H1 (cell line): ENCODE results near the gene FBXL17. TPM values are rescaled to one million over a fixed set of nuclear protein-coding genes. Genes with fewer than 3 reads are reported as not detected.

ENCODE experiments used
- CTCF ChIA-PET: fragments of 300-600 bp; sonication (Branson Sonifier 250); formaldehyde crosslinking; loops from one replicate; lab custom pipeline; 2021; ENCODE audit not compliant: partially characterized antibody; lab: Charles Lee
- POLR2A ChIA-PET: fragments of 300-600 bp; sonication (Branson Sonifier 250); formaldehyde crosslinking; loops from one replicate; lab custom pipeline; 2021; ENCODE audit warnings: inconsistent platforms; ENCODE audit not compliant: partially characterized antibody; lab: Charles Lee
- DNase-seq, 2 experiments: peaks; one replicate each; pipeline versions ENCODE4 v3.0.0 to v3.0.0-alpha.2; 2010 to 2022; ENCODE audit warnings: low spot score in 2 of 2, low read depth in 1 of 2, mixed read lengths in 1 of 2
- FAIRE-seq: peaks from 2 replicates; lab custom pipeline; 2011; peaks lifted over from hg19 to GRCh38; lab: Jason Lieb, UNC
- H2AFZ ChIP-seq: 2 replicates; pipeline ENCODE4 v1.8.1; 2012; ENCODE audit warnings: low read length, inconsistent platforms
- H2AK5ac ChIP-seq: 2 replicates; pipeline ENCODE4 v1.6.1; 2013; ENCODE audit warnings: low read depth, low read length
- H2BK120ac ChIP-seq: replicated peaks from 2 replicates; pipeline ENCODE3; 2013; ENCODE audit warnings: low read depth, low read length, inconsistent platforms
- H2BK12ac ChIP-seq: 2 replicates; pipeline ENCODE4 v1.6.1; 2013; ENCODE audit warnings: low read depth, low read length
- H2BK15ac ChIP-seq: 2 replicates; pipeline ENCODE4 v1.6.1; 2013; ENCODE audit warnings: low read length
- H2BK20ac ChIP-seq: 2 replicates; pipeline ENCODE4 v1.6.1; 2013; ENCODE audit warnings: low read length
- H2BK5ac ChIP-seq: 2 replicates; pipeline ENCODE4 v1.6.1; 2013; ENCODE audit warnings: low read depth, low read length
- H3K14ac ChIP-seq: 2 replicates; pipeline ENCODE4 v1.6.1; 2013; ENCODE audit warnings: inconsistent platforms; ENCODE audit not compliant: insufficient read length
- H3K18ac ChIP-seq: 2 replicates; pipeline ENCODE4 v1.6.1; 2013; ENCODE audit warnings: low read length; ENCODE audit errors: extremely low read depth
- H3K23ac ChIP-seq: 2 replicates; pipeline ENCODE4 v1.6.1; 2013; ENCODE audit warnings: inconsistent platforms; ENCODE audit not compliant: insufficient read length
- H3K23me2 ChIP-seq: 2 replicates; pipeline ENCODE4 v1.6.1; 2013; ENCODE audit warnings: low read depth, low read length
- H3K27ac ChIP-seq: 2 replicates; pipeline ENCODE4 v1.6.1; 2011; ENCODE audit warnings: low read depth, low read length, inconsistent platforms
- H3K27me3 ChIP-seq, 4 experiments: replicated peaks in 1 of 4; 1 replicate in 1 of 4; 2 replicates in 3 of 4; pipeline versions ENCODE4 v1.6.1 to v1.8.1; 2011 to 2013; ENCODE audit warnings: low read length in 3 of 4, mild to moderate bottlenecking in 3 of 4, inconsistent platforms in 2 of 4, mixed read lengths in 2 of 4, moderate library complexity in 1 of 4; ENCODE audit not compliant: control insufficient read depth in 3 of 4, insufficient read depth in 3 of 4; ENCODE audit errors: extremely low read depth in 1 of 4
- H3K36me3 ChIP-seq, 4 experiments: 2 replicates each; pipeline versions ENCODE4 v1.6.1 to v1.8.1; 2011 to 2013; ENCODE audit warnings: mild to moderate bottlenecking in 4 of 4, low read length in 3 of 4, moderate library complexity in 2 of 4, control low read depth in 1 of 4, inconsistent platforms in 1 of 4; ENCODE audit not compliant: insufficient read depth in 4 of 4, control insufficient read depth in 2 of 4
- H3K4ac ChIP-seq: replicated peaks from 2 replicates; pipeline ENCODE3; 2013; ENCODE audit warnings: low read length, low read depth, mixed read lengths, inconsistent platforms; ENCODE audit not compliant: insufficient read length
- H3K4me1 ChIP-seq, 4 experiments: replicated peaks in 1 of 4; 1 replicate in 1 of 4; 2 replicates in 3 of 4; pipeline versions ENCODE4 v1.6.1 to v1.8.1; 2011 to 2013; ENCODE audit warnings: low read length in 3 of 4, inconsistent platforms in 2 of 4, mixed read lengths in 1 of 4; ENCODE audit not compliant: insufficient read depth in 4 of 4, control insufficient read depth in 3 of 4
- H3K4me2 ChIP-seq, 2 experiments: 2 replicates each; pipeline versions ENCODE4 v1.6.1 to v1.8.1; 2011 to 2013; ENCODE audit warnings: low read depth in 2 of 2, low read length in 2 of 2, control low read depth in 1 of 2, inconsistent platforms in 1 of 2, mild to moderate bottlenecking in 1 of 2; ENCODE audit not compliant: insufficient read depth in 1 of 2
- H3K4me3 ChIP-seq, 4 experiments: fragments of 200-600, 300-600 bp in 1 of 4; sonication (generic), shearing (Covaris generic), sonication (Bioruptor Twin) in 1 of 4; 2 replicates each; pipeline versions ENCODE4 v1.5.1 to v1.8.1; 2011 to 2016; ENCODE audit warnings: low read length in 4 of 4, low read depth in 3 of 4, control low read depth in 2 of 4, inconsistent platforms in 2 of 4, mild to moderate bottlenecking in 2 of 4, mixed read lengths in 1 of 4, moderate library complexity in 1 of 4; ENCODE audit not compliant: insufficient read depth in 2 of 4; ENCODE audit errors: extremely low read depth in 1 of 4
- H3K56ac ChIP-seq: replicated peaks from 2 replicates; pipeline ENCODE3; 2013; ENCODE audit warnings: low read depth, mild to moderate bottlenecking, mixed read lengths, low read length, inconsistent platforms; ENCODE audit not compliant: insufficient read length
- H3K79me1 ChIP-seq: 2 replicates; pipeline ENCODE4 v1.6.1; 2013; ENCODE audit warnings: low read depth, low read length, control low read depth
- H3K79me2 ChIP-seq, 2 experiments: 2 replicates each; pipeline versions ENCODE4 v1.6.1 to v1.8.1; 2012 to 2013; ENCODE audit warnings: low read length in 2 of 2, mild to moderate bottlenecking in 2 of 2, inconsistent platforms in 1 of 2; ENCODE audit not compliant: insufficient read depth in 2 of 2, control insufficient read depth in 1 of 2
- H3K9ac ChIP-seq, 4 experiments: replicated peaks in 1 of 4; 1 replicate in 1 of 4; 2 replicates in 3 of 4; pipeline versions ENCODE4 v1.6.1 to v1.8.1; 2011 to 2013; ENCODE audit warnings: low read depth in 3 of 4, low read length in 3 of 4, control low read depth in 2 of 4, mild to moderate bottlenecking in 2 of 4, moderate library complexity in 2 of 4, inconsistent platforms in 1 of 4; ENCODE audit errors: extremely low read depth in 1 of 4
- H3K9me3 ChIP-seq, 2 experiments: 2 replicates each; pipeline versions ENCODE4 v1.6.1 to v1.8.1; 2012 to 2013; ENCODE audit warnings: mild to moderate bottlenecking in 2 of 2, moderate library complexity in 2 of 2, control low read depth in 1 of 2, inconsistent platforms in 1 of 2, low read depth in 1 of 2, low read length in 1 of 2, mixed read lengths in 1 of 2; ENCODE audit not compliant: insufficient read depth in 2 of 2
- H4K20me1 ChIP-seq, 2 experiments: replicated peaks in 1 of 2; 2 replicates each; pipeline versions ENCODE3 to v1.8.1; 2011 to 2013; ENCODE audit warnings: inconsistent platforms in 2 of 2, low read length in 2 of 2, mild to moderate bottlenecking in 1 of 2; ENCODE audit not compliant: insufficient read depth in 2 of 2, control insufficient read depth in 1 of 2
- H4K5ac ChIP-seq: 2 replicates; pipeline ENCODE4 v1.6.1; 2013; ENCODE audit warnings: low read length, low read depth, mixed read lengths, inconsistent platforms; ENCODE audit not compliant: insufficient read length
- H4K8ac ChIP-seq: 2 replicates; pipeline ENCODE4 v1.8.0; 2013; ENCODE audit warnings: mild to moderate bottlenecking, moderate library complexity, low read length, inconsistent platforms; ENCODE audit not compliant: insufficient read depth; ENCODE audit errors: extremely low read depth
- H4K91ac ChIP-seq: replicated peaks from 2 replicates; pipeline ENCODE3; 2013; ENCODE audit warnings: low read length, mixed read lengths, inconsistent platforms; ENCODE audit not compliant: insufficient read length
- BACH1 ChIP-seq: IDR thresholded peaks from 2 replicates; pipeline ENCODE4 v1.6.1; 2012; ENCODE audit warnings: low read length, improper control_type of control experiment
- CBX8 ChIP-seq: fragments of 300-800, 300-1000 bp; sonication (generic); IDR thresholded peaks from 2 replicates; pipeline ENCODE4 v1.7.1; 2016; ENCODE audit warnings: low read depth, low read length, borderline replicate concordance
- CREB1 ChIP-seq: IDR thresholded peaks from 2 replicates; pipeline ENCODE4 v1.6.1; 2012; ENCODE audit warnings: inconsistent platforms
- EP300 ChIP-seq, 2 experiments: IDR thresholded peaks; 1 replicate in 1 of 2; 2 replicates in 1 of 2; pipeline ENCODE4 v1.6.1; 2011 to 2012; ENCODE audit warnings: low read depth in 2 of 2, low read length in 2 of 2, mild to moderate bottlenecking in 2 of 2, borderline replicate concordance in 1 of 2, inconsistent platforms in 1 of 2, moderate library complexity in 1 of 2
- HDAC2 ChIP-seq, 2 experiments: fragments of 300-600 bp in 1 of 2; sonication (generic) in 1 of 2; IDR thresholded peaks; 2 replicates each; pipeline ENCODE4 v1.6.1; 2011 to 2012; ENCODE audit warnings: low read depth in 2 of 2, low read length in 2 of 2, mild to moderate bottlenecking in 2 of 2, moderate library complexity in 2 of 2, borderline replicate concordance in 1 of 2, inconsistent platforms in 1 of 2
- NANOG ChIP-seq: IDR thresholded peaks from 2 replicates; pipeline ENCODE4 v1.6.1; 2011; ENCODE audit warnings: low read length, low read depth, mild to moderate bottlenecking, inconsistent platforms; ENCODE audit not compliant: insufficient read depth, poor library complexity, severe bottlenecking
- POLR2AphosphoS5 ChIP-seq: IDR thresholded peaks from 2 replicates; pipeline ENCODE4 v1.6.1; 2011; ENCODE audit warnings: low read depth, low read length
- SP4 ChIP-seq: IDR thresholded peaks from 2 replicates; pipeline ENCODE4 v1.6.1; 2012; ENCODE audit warnings: low read length, inconsistent platforms
- TCF12 ChIP-seq: IDR thresholded peaks from 2 replicates; pipeline ENCODE4 v1.6.1; 2011; ENCODE audit warnings: low read depth, mild to moderate bottlenecking, low read length
- polyA plus RNA-seq, 7 experiments: library from polyadenylated mRNA; depleted of rRNA in 3 of 7; stranded (reverse) in 5 of 7; unstranded in 2 of 7; fragments of >200 nt in 5 of 7; fragments of 200-250 nt in 2 of 7; gene quantifications; 1 replicate in 5 of 7; 2 replicates in 1 of 7; 4 replicates in 1 of 7; pipeline versions ENCODE4 v1.2.1 to v1.2.3, GENCODE V29; 2011 to 2013; ENCODE audit warnings: missing spikeins in 2 of 7, mixed read lengths in 2 of 7
- total RNA-seq: library from RNA; stranded (reverse); fragmentation: NEBNext Ultra II Directional; extraction: Animal tissue kit (Norgen Biotek cat#: 25700); gene quantifications from 2 replicates; pipeline ENCODE4 v1.2.1, GENCODE V29; 2021
- TF ChIP-seq, protein P1 (sequence below): IDR thresholded peaks from 2 replicates; pipeline ENCODE4 v1.6.1; 2011; ENCODE audit warnings: low read depth, mild to moderate bottlenecking, low read length; ENCODE audit not compliant: insufficient read depth
- TF ChIP-seq, protein P2 (sequence below): IDR thresholded peaks from 2 replicates; pipeline ENCODE4 v1.6.1; 2012; ENCODE audit warnings: low read length, inconsistent platforms
- TF ChIP-seq, protein P3 (sequence below): IDR thresholded peaks from 2 replicates; pipeline ENCODE4 v1.6.1; 2011; ENCODE audit warnings: low read length, improper control_type of control experiment

FBXL17 gene
- total and polyA plus RNA-seq, 2 of the 8 experiments (the other 6 are each of a cell fraction or from before 2014, with no cell fraction given) = 0.35 to 4.3 TPM

DNA sequence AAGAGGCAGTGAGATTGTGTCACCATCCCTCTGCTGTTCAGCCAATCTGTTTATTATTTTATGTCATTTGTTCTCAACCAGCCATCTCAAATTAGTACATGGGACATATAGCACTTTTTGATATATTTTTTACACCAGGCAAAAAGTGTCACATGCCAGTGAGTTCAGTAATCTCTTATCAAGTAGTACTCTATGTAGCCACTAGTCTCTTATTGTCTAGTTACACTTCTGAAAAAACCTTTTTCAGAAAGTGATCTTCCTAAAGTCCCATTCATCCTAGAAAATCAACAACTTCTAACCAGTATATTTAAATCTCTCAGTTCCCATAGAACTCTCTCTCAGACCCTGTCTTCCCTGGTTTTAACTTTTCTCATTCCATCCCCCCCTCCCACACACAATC is 321.6 kb downstream of the FBXL17 start:
- Histone ChIP-seq H3K9ac (no peak overlapping the region), H2BK12ac (no peak overlapping the region), H3K4ac (no peak overlapping the region), H4K8ac (no peak overlapping the region), H4K20me1 (no peaks in the 10 kb centered on the region), H2BK20ac (no peak overlapping the region), H3K23ac (no peak overlapping the region), H4K5ac (no peak overlapping the region), H2AK5ac (no peak overlapping the region), H3K27me3 (no peaks in the 10 kb centered on the region), H3K56ac (no peak overlapping the region), H3K14ac (no peak overlapping the region), H3K9me3 (no peaks in the 10 kb centered on the region), H2BK15ac (no peak overlapping the region), H2AFZ (no peak overlapping the region), H3K23me2 (no peaks in the 10 kb centered on the region; the same call in 1 of the 2 replicates), H2BK5ac (no peak overlapping the region), H2BK120ac (no peak overlapping the region), H3K79me1 (no peaks in the 10 kb centered on the region), H3K4me1 (no peaks in the 10 kb centered on the region; a peak in 1 of 7 replicates), H3K4me3 (no peak overlapping the region), H3K36me3 (no peaks in the 10 kb centered on the region), H3K27ac (no peak overlapping the region), H4K91ac (no peak overlapping the region), H3K4me2 (no peak overlapping the region), H3K18ac (no peak overlapping the region), H3K79me2 (no peaks in the 10 kb centered on the region)
- ChIA-PET CTCF (no interaction called here), POLR2A (no interaction called here)
- no peak for FAIRE-seq
- DNase-seq = no peak
- TF ChIP-seq, protein P1, sequence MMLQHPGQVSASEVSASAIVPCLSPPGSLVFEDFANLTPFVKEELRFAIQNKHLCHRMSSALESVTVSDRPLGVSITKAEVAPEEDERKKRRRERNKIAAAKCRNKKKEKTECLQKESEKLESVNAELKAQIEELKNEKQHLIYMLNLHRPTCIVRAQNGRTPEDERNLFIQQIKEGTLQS = no peak
- TF ChIP-seq TCF12 (no peak), EP300 (IDR thresholded peaks at IDR 0.05; ENCODE audit: borderline replicate concordance in 1 of 2, low read depth in 2 of 2, low read length in 2 of 2) (no peak), NANOG (no peak), CBX8 (no peak), HDAC2 (IDR thresholded peaks at IDR 0.05; ENCODE audit: borderline replicate concordance in 1 of 2, low read depth in 2 of 2, low read length in 2 of 2) (no peak), POLR2AphosphoS5 (no peak), CREB1 (no peak), SP4 (no peak), BACH1 (no peak)
- TF ChIP-seq, protein P2, sequence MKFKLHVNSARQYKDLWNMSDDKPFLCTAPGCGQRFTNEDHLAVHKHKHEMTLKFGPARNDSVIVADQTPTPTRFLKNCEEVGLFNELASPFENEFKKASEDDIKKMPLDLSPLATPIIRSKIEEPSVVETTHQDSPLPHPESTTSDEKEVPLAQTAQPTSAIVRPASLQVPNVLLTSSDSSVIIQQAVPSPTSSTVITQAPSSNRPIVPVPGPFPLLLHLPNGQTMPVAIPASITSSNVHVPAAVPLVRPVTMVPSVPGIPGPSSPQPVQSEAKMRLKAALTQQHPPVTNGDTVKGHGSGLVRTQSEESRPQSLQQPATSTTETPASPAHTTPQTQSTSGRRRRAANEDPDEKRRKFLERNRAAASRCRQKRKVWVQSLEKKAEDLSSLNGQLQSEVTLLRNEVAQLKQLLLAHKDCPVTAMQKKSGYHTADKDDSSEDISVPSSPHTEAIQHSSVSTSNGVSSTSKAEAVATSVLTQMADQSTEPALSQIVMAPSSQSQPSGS = no peak
- TF ChIP-seq, protein P3, sequence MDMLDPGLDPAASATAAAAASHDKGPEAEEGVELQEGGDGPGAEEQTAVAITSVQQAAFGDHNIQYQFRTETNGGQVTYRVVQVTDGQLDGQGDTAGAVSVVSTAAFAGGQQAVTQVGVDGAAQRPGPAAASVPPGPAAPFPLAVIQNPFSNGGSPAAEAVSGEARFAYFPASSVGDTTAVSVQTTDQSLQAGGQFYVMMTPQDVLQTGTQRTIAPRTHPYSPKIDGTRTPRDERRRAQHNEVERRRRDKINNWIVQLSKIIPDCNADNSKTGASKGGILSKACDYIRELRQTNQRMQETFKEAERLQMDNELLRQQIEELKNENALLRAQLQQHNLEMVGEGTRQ = no peak
